HPDE6-E6E7 (cell line): ENCODE data around the gene SYNPO.
A peak's percentile ranks its signal among the peaks of the same experiment; 100 is the strongest.

ENCODE experiments used
- DNase-seq: peaks from one replicate; pipeline ENCODE4 v3.0.0; 2011; ENCODE audit warnings: missing footprints; ENCODE audit errors: extremely low spot score

The SYNPO gene

DNA sequence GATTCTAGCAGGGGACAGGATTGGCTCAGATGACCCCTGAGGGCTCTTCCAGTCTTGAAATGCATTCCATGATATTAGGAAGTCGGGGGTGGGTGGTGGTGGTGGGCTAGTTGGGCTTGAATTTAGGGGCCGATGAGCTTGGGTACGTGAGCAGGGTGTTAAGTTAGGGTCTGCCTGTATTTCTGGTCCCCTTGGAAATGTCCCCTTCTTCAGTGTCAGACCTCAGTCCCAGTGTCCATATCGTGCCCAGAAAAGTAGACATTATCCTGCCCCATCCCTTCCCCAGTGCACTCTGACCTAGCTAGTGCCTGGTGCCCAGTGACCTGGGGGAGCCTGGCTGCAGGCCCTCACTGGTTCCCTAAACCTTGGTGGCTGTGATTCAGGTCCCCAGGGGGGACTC is 17.7 kb downstream of the SYNPO start:
- DNase-seq, result no peak

DNA sequence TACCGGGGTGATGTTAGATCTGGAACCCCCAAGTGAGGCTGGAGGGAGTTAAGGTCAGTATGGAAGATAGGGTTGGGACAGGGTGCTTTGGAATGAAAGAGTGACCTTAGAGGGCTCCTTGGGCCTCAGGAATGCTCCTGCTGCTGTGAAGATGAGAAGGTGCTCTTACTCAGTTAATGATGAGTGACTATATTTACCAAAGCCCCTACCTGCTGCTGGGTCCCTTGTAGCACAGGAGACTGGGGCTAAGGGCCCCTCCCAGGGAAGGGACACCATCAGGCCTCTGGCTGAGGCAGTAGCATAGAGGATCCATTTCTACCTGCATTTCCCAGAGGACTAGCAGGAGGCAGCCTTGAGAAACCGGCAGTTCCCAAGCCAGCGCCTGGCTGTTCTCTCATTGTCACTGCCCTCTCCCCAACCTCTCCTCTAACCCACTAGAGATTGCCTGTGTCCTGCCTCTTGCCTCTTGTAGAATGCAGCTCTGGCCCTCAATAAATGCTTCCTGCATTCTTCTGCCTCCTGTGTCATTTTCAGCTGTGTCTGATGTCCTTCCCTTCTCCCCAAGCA is 18.3 kb downstream of the SYNPO start:
- no peak for DNase-seq

DNA sequence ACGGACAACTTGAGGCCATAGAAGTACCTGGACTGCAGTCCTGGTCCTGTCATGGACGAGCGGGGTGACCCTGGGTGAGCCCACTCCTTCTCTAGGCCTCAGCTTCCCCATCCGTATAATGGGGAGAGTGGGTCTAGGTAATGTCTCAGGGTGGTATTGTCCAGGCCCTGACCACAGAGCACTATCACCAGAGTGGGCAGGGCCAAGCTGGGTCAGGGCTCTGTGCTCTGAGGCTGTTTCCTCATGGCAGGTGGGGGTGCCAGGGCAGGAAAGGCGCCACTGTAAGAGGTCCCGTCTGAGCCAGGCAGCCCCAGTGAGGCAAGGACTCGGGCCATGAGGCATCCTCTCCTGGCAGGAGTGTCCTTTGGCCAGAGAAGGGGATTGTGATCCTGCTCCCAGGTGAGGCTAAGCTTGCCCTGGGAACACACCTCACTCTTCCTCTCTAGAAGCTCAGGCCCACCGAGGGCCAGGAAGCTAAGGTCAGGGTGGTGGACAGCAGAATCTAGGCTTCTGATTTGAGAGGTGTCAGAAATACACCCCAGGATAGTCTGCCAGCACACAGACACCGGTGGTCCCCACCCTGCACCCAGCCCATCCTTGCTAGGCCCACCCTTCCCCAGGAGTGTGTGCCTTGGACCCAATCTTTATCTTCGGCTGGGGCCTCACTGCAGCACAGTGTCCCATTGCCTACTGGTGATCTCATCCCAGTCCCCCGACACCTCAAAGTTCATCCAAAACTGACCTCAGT is 19.1 kb downstream of the SYNPO start:
- DNase-seq, result no peak

- DNase-seq, result no peak
Observed at GRCh38 chr5:150660108-150660831, 19.8 kb downstream of the SYNPO start.

DNA sequence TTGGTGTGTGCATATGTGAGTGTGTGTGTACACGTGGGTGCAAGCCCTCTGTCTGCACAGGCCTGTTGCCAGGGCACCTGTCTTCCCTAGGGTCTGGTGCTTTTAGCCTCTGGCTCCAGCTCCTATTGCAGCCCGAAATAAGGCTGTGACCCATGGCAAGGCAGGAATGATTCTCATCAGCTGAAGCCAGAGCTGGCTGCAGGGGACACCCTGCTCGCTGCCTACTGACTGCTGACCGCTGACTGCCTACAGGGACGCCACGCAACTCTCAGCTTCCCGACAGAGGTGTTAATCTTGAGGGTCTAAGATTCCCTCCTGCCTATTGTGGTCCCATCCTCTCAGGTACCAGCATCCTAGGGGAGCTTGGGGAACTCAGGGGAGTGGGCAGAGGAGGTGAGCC is 20.6 kb downstream of the SYNPO start, which contains the start of gene MYOZ3:
TSS of gene MYOZ3 (plus strand) at position 166 of the 400 bp plus-strand sequence. CDS start 1,691 bp downstream, outside the sequence.
- DNase-seq, result no peak

- DNase-seq, result no peak
Observed at GRCh38 chr5:150661821-150662596, 21.5 kb downstream of the SYNPO start.

DNA sequence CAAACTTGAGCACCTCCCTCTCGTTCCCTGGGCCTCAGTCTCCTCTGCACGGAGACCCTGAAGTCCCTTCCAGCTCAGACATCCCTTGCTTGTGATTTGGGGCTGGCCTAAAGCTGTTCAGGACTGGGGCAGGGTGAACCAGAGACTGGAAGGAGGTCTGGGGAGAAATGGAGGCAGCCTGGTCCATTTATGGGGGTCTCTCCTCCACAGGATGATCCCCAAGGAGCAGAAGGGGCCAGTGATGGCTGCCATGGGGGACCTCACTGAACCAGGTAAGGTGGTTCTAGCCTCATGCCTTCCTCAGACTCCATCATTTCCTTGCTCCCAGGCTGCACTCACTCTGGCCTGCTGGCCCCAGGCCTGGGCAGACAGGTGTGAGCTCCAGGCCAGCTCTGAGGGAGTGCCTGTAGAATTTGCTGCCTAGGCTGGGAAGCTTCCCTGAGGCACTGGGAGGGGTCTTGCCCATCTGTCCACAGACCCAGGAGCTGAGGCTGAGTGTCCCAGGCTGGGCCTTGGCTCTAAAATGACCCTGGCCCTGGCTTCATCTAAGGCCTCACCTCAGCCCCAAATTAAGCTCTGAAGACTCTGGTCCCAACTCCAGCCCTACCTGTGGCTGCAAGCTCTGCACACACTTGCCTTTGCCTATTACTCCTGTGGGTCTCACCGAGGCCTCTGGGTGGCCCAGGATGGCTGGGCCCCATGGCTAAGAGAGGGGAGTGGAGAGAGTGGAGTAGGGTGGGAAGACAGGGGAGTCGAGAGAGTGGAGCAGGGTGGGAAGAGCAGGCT is 22.5 kb downstream of the SYNPO start:
- no peak for DNase-seq

DNA sequence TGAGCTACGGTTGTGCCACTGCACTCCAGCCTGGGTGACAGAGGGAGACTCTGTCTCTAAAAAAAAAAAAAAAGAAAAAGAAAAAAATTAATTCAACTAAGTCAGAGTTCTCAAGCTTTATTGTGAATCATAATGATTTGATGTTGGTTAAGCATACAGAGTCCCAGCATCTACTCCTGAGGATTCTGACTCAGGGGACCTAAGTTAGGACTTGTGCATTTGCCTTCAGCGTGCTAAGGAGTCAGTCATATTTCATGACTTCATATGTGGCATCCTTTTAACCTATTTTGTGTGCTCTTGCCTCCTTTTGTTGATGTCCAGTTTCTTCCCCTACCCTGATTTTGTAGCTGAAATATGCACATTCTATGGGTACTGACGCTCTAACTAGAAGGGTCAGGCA is 23.5 kb downstream of the SYNPO start:
- DNase-seq, result no peak

GRCh38 chr5:150665044-150665443 is 24.6 kb downstream of the SYNPO start:
- DNase-seq, result no peak

DNA sequence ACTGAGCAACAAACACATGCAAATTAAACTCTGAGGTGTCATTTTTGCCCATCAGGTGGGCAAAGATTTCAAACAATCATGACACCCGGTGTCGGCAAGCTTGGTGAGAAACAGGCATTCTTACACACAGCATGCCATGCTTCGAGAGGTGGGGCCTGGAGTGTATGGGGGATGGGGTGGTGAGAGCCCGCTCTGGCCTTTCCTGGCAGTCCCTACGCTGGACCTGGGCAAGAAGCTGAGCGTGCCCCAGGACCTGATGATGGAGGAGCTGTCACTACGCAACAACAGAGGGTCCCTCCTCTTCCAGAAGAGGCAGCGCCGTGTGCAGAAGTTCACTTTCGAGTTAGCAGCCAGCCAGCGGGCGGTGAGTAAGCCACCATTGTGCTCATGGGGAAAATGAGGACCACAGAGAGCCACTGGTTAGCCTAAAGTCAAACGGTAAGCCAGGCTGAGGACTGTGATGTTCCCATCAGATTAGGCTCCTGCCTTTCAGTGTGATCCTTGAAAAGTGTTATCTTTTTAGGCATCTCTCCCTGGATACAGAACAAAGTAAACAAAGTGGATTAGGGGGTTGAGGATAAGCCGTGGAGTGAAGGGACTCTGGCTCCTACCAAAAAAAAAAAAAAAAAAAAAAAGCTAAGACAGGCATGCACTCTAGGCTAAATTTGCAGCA is 30.0 kb downstream of the SYNPO start:
- DNase-seq, result no peak

- no peak for DNase-seq
Observed at GRCh38 chr5:150670948-150671310, 30.5 kb downstream of the SYNPO start.

DNA sequence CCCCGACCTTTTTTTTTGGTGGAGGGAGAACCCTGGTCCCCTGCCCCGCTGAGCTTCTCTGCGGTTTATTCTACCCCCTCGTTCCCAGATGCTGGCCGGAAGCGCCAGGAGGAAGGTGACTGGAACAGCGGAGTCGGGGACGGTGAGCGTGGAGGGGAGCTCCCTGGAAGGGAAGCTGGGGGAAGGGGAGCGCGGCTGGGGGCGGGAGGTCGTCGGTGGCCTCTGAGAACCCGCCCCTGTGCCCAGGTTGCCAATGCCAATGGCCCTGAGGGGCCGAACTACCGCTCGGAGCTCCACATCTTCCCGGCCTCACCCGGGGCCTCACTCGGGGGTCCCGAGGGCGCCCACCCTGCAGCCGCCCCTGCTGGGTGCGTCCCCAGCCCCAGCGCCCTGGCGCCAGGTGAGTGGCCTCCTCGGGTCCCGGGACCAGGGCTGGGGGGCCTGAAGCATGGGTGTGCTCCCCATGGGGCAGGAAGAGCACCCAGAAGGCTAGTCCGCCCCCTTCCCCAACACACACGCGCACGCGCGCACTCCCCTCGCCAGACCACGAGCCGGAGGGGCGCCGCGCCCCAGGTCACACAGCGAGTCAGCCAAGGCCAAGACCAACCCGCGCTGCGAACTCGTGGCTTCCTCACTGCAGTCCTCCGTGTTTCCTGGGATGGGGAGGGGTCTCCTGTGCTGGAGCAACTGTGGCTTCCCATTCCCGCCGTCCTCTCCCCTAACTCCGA is 31.2 kb downstream of the SYNPO start:
- DNase-seq, result no peak

DNA sequence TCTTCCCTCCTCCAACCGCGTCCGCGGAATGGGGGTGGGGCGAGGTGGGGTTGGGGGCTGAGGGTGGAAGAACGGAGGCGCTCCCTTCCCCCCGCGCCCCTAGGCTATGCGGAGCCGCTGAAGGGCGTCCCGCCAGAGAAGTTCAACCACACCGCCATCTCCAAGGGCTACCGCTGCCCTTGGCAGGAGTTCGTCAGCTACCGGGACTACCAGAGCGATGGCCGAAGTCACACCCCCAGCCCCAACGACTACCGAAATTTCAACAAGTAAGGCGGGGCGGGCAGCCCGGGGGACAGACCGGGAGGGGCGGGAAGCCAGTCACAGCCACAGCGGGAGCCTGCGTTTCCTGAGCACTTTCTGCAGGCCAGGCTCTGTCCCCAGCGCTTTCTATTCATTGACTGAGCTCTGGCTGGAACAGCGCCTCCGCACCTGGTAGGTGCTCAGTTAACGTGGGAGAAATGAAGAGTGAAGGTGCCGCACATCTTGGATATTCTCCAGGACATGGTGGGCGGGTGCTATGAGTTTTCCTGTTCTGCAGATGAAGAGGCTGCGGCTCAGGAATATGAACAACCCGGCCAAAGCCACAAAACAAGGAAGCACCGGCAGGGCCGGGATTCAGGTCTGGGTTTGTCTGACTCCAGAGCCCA is 31.9 kb downstream of the SYNPO start:
- DNase-seq, result peak; percentile 48

- no peak for DNase-seq
Observed at GRCh38 chr5:150672884-150673275, 32.4 kb downstream of the SYNPO start.

DNA sequence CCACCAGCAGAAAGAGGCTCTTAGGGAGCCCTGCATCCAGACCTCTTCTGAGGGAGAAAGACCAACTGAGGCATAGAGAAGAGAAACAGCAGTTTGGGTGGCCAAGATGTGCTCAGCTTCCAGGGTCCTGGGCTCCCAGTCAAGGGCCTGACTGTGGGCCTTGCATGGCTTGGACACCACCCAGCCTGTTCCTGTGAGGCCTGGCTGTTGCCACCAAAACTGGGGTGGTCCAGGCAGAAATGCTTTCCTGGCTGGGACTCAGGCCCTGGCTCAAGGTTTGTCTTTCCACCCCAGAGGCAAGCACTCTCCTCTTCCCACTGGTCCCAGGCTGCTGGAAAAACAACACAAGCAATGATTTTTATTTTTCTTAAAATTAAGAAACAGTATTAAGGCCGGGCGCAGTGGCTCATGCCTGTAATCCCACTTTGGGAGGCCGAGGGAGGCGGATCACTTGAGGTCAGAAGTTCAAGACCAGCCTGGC is 33.9 kb downstream of the SYNPO start:
- DNase-seq, result no peak

DNA sequence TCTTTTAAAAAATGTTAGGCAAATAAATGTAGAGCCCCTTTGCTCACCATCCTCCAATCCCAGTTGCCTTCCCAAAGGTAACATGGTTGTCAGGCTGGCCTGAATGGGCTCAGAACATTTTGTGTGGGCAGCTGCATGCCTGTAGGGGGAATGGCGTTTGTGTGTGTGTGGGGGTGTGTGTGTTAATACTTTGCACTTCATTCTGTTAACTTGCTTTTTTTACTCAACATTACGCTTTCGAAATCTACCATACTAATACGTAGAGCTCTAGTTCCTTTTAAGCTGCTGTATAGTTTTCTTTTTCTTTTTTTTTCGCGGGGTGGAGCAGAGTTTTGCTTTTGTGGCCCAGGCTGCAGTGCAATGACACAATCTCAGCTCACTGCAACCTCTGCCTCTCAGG is 34.6 kb downstream of the SYNPO start:
- no peak for DNase-seq

DNA sequence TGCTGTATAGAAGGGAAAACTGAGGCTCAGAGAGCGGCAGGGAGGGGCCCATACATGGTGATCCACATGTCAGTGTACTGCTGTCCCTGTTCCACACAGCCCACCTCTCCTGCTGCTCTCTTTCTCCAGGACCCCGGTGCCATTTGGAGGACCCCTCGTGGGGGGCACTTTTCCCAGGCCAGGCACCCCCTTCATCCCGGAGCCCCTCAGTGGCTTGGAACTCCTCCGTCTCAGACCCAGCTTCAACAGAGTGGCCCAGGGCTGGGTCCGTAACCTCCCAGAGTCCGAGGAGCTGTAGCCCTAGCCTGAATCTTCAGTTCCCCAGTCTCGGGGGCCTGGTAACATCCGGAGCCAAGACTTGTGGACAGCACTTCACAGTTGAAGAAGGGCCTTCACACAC is 36.1 kb downstream of the SYNPO start:
- DNase-seq, result no peak

GRCh38 chr5:150689120-150689519 is 48.7 kb downstream of the SYNPO start:
- no peak for DNase-seq

DNA sequence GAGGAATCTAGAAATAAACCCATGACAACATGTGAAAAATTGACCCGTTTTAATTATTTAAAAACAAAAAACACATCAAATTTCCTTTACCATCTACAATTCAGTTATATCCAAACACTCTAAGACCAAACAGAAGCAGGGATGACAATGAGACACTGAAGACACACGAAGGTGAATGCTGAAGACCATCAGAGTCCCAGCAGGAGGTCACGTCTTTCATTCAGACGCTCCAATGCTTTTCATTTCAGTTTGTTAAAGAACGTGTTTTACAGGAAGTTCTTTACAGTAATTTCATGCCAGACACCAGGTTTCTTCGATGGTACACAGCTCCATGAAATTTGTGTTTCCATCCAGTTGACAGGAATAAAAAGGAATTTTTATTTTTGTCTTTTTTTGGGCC is 50.3 kb downstream of the SYNPO start:
- no peak for DNase-seq

DNA sequence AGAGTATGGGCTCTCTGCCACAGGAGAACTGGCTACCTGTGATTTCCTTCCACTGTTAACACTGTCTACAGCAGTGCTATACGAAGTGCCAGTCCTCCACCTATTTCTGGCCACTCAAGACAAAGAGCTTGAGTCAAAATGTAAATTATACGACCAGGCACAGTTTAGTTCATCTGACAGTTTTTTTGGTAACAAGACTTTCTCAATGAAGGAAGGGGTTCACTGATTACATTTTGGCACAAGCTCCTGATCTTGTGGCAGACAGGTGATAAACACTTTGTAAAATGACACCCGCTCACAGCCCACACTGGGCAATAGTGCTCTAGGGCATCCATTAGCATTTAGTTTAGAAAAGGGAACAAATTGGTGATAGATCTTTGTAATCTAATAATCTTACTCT is 51.8 kb downstream of the SYNPO start:
- DNase-seq, result no peak
